ENCODE measurements around the gene UBTF. TPM values are rescaled to one million over a fixed set of nuclear protein-coding genes. Genes with fewer than 3 reads are reported as not detected.
A peak's percentile ranks its signal among the peaks of the same experiment; 100 is the strongest.

Gene UBTF
- total and polyA plus RNA-seq, 2 of the 4 experiments (the other 2 are of a cell fraction) = 29.7 to 42.1 TPM

GRCh38 chr17:44167181-44167861 is 52.2 kb downstream of the UBTF start:
- no peaks in the 10 kb centered on the region for H3K27me3 ChIP-seq (ENCODE audit: control insufficient read depth, insufficient read depth, low read length)
- H3K14ac ChIP-seq (replicated peaks; ENCODE audit: low read depth, low read length) = no peak overlapping the region
- POLR2A ChIA-PET (ENCODE audit: unreplicated experiment) = interaction anchor here (1.0 kb wide), 1 partner anchor 19 kb away, joined by 4 read pairs; the partner anchor contains the start of gene TMUB2
- H3K79me1 ChIP-seq (ENCODE audit: low read depth in 1 of 2, low read length in 2 of 2) = peaks cover 0 to 5% of the 10 kb centered on the region in 2 experiments; a peak in 1 of 4 replicates
- no peak overlapping the region for H4K5ac ChIP-seq (ENCODE audit: low read depth, low read length)
- H2BK5ac ChIP-seq (ENCODE audit: low read depth, low read length, poor library complexity, severe bottlenecking) = no peak overlapping the region
- H3K4me2 ChIP-seq (ENCODE audit: low read depth, low read length) = no peak overlapping the region
- BruUV-seq (replicated peaks) = no TSS peak
- dilution Hi-C loops (cut with HindIII; ENCODE audit: low sequenced_read_pairs, unreplicated experiment) = no loop called here
- H4K91ac ChIP-seq (ENCODE audit: insufficient read depth, low read depth, low read length) = no peak overlapping the region
- H2BK120ac ChIP-seq (ENCODE audit: low read depth, low read length) = no peak overlapping the region
- peaks cover 11% of the 10 kb centered on the region for H3K4me1 ChIP-seq (ENCODE audit: control insufficient read depth, insufficient read depth, low read length)
- no peak overlapping the region for H3K23ac ChIP-seq (ENCODE audit: low read depth, low read length)
- peaks cover 3% of the 10 kb centered on the region for H3K9me1 ChIP-seq (ENCODE audit: insufficient read depth, low read length)
- in situ Hi-C loops (cut with MboI; ENCODE audit: low sequenced_read_pairs) = loop anchor here (10.0 kb wide), 1 partner anchor 223 kb away; the partner anchor contains the start of gene PPY
- no peak overlapping the region for H4K8ac ChIP-seq (ENCODE audit: low read depth in 2 of 2, low read length in 2 of 2)
- H3K18ac ChIP-seq (ENCODE audit: low read depth, low read length) = no peak overlapping the region
- H3K9ac ChIP-seq (ENCODE audit: low read depth, low read length) = no peak overlapping the region
- H3K4me3 ChIP-seq (ENCODE audit: insufficient read depth, low read depth, low read length) = no peak overlapping the region
- DNase-seq = no peak
- 80% methylated on average over 3 of the region's 7 CpGs; no CpG with 5 or more reads in 1 of the 2 experiments for WGBS, 2 experiments (ENCODE audit: extremely low coverage in 2 of 2, insufficient read length in 1 of 2)
- peak overlapping the region; percentile 63; the same call in 1 of the 2 replicates for H2AK5ac ChIP-seq (ENCODE audit: low read depth, low read length)
- no peak overlapping the region for H3K4ac ChIP-seq (ENCODE audit: low read depth, low read length)
- H2AK9ac ChIP-seq (replicated peaks; ENCODE audit: low read depth, low read length, poor library complexity) = peak overlapping the region; percentile 65
- H3K27ac ChIP-seq (ENCODE audit: insufficient read depth, low read length) = no peak overlapping the region
- no peak overlapping the region for H2BK15ac ChIP-seq (ENCODE audit: low read depth, low read length)
- CTCF ChIA-PET = interaction anchor here (1.2 to 1.4 kb wide), 2 partner anchors 9 to 124 kb away, joined by 4 to 10 read pairs; no protein-coding TSS in a partner anchor
- intact Hi-C loops (cut with micrococcal nuclease) = loop anchor here (10.0 kb wide), 1 partner anchor 123 kb away; no protein-coding TSS in a partner anchor
- H4K20me1 ChIP-seq (ENCODE audit: insufficient read depth, low read length) = no peaks in the 10 kb centered on the region
- no peaks in the 10 kb centered on the region for H3K36me3 ChIP-seq (ENCODE audit: control insufficient read depth, insufficient read depth, low read length)
- no peak overlapping the region for H2BK20ac ChIP-seq (ENCODE audit: low read depth, low read length)
- no peaks in the 10 kb centered on the region for H3K9me3 ChIP-seq (ENCODE audit: control insufficient read depth, insufficient read depth, low read length)
- ATAC-seq (ENCODE audit: low read depth) = no peak
- H2AFZ ChIP-seq (replicated peaks; ENCODE audit: low read length, poor library complexity) = no peak overlapping the region
- no peak overlapping the region for H3K56ac ChIP-seq (ENCODE audit: extremely low read depth, insufficient read depth, low read length)
- TF ChIP-seq MAFK (IDR thresholded peaks at IDR 0.05; ENCODE audit: low read depth, low read length) (no peak), FOS (IDR thresholded peaks at IDR 0.05; ENCODE audit: low read depth, low read length) (no peak), BHLHE40 (IDR thresholded peaks at IDR 0.05; ENCODE audit: low read depth, low read length) (no peak), MAZ (IDR thresholded peaks at IDR 0.05; ENCODE audit: borderline replicate concordance, low read depth, low read length) (no peak), MXI1 (IDR thresholded peaks at IDR 0.05; ENCODE audit: borderline replicate concordance, low read depth, low read length) (no peak), RFX5 (IDR thresholded peaks at IDR 0.05; ENCODE audit: low read depth, low read length) (no peak), RCOR1 (IDR thresholded peaks at IDR 0.05; ENCODE audit: insufficient replicate concordance, low read length) (no peak), CTCF (conservative IDR thresholded peaks at IDR 0.05; ENCODE audit: low read depth, low read length) (no peak), CHD1 (IDR thresholded peaks at IDR 0.05; ENCODE audit: low read depth, low read length) (no peak), NFE2L2 (IDR thresholded peaks at IDR 0.05; ENCODE audit: low read depth, low read length) (no peak), CEBPB (IDR thresholded peaks at IDR 0.05; ENCODE audit: low read depth, low read length) (no peak), POLR2A (IDR thresholded peaks at IDR 0.05; ENCODE audit: low read depth, low read length) (no peak), SMC3 (IDR thresholded peaks at IDR 0.05; ENCODE audit: low read depth, low read length) (no peak)
- TF ChIP-seq, protein P1, sequence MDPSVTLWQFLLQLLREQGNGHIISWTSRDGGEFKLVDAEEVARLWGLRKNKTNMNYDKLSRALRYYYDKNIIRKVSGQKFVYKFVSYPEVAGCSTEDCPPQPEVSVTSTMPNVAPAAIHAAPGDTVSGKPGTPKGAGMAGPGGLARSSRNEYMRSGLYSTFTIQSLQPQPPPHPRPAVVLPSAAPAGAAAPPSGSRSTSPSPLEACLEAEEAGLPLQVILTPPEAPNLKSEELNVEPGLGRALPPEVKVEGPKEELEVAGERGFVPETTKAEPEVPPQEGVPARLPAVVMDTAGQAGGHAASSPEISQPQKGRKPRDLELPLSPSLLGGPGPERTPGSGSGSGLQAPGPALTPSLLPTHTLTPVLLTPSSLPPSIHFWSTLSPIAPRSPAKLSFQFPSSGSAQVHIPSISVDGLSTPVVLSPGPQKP (IDR thresholded peaks at IDR 0.05; ENCODE audit: borderline replicate concordance, low read depth, low read length) = no peak
- TF ChIP-seq, protein P2, sequence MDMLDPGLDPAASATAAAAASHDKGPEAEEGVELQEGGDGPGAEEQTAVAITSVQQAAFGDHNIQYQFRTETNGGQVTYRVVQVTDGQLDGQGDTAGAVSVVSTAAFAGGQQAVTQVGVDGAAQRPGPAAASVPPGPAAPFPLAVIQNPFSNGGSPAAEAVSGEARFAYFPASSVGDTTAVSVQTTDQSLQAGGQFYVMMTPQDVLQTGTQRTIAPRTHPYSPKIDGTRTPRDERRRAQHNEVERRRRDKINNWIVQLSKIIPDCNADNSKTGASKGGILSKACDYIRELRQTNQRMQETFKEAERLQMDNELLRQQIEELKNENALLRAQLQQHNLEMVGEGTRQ (IDR thresholded peaks at IDR 0.05; ENCODE audit: low read depth, low read length) = no peak

Data from IMR-90 (cell line).